8988T (cell line): ENCODE results near the gene ZSCAN21.

Source experiments
- DNase-seq: peaks from one replicate; pipeline ENCODE4 v3.0.0; 2011

The ZSCAN21 gene

GRCh38 chr7:100101016-100101862, 51.7 kb downstream of the ZSCAN21 start, which contains the start of the genes AP4M1 and MCM7:
TSS of gene AP4M1 (plus strand) at chr7:100101643. CDS start at chr7:100101715, 72 bp downstream.
TSS of gene MCM7 (minus strand) at chr7:100101397. CDS start at chr7:100101294, 103 bp downstream.
- DNase-seq, result peak; percentile 90

DNA sequence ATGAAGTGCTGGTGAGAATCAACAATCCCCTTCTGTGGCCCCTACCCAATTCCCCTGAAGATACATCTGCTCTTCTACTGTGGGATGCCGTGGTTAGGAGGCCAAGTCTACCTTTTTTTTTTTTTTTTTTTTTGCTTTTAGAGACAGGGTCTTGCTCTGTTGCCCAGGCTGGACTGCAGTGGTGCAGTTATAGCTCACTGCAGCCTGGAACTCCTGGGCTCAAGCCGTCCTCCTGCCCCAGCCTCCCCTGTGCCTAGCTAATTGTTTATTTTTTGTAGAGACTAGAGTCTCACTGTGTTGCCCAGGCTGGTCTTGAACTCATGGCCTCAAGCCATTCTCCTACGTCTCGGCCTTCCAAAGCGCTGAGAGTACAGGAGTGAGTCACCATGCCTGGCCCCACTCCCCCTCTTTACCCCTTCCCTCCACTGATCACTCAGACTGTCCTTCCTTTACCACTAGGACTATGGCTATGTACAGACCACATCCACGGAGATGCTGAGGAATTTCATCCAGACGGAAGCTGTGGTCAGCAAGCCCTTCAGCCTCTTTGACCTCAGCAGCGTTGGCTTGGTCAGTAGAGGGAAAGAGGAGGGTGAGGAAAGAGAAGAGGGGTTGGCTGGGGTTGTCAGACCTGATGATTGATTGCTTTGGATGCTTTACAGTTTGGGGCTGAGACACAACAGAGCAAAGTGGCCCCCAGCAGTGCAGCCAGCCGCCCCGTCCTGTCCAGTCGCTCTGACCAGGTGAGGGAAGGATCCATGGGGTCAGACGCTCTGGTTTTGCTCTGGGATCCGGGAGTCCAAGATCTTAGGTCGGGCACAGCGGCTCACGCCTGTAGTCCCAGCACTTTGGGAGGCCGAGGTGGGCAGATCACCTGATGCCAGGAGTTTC, 53.6 kb downstream of the ZSCAN21 start:
- no peak for DNase-seq

DNA sequence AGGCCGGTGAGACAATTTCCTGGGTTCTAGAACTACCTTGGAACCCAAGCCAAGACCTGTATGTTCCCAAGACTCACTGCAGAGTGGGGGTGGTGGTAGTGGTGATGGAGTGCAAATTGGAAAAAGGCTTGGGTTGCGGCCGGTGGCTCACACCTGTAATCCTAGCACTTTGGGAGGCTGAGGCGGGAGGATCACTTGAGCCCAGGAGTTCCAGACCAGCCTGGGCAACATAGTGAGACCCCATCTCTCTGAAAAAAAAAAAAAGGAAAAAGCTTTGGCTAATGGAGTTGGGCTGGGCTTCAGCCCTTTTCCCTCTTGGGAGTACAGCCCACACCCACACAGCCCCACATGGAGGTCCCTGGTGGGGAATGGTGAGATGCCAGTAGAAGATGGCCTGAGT, 56.0 kb downstream of the ZSCAN21 start:
- DNase-seq, result no peak

DNA sequence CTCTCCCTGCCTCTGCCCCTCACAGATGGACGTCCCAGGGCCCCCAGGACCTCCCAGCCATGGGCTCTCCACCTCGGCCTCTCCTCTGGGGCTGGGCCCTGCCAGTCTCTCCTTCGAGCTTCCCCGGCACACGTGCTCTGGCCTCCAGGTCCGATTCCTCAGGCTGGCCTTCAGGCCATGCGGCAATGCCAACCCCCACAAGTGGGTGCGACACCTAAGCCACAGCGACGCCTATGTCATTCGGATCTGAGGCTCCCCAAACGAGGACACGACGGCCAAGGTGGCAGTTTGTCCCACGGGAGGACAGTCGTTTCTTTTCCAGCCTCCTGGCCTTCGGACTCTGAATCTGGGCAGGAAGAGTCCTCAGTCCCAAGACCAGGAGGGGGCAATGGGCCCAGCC, 57.1 kb downstream of the ZSCAN21 start:
- DNase-seq, result no peak

- no peak for DNase-seq
These were observed 57.7 kb downstream of the ZSCAN21 start for GRCh38 chr7:100107125-100107737.

DNA sequence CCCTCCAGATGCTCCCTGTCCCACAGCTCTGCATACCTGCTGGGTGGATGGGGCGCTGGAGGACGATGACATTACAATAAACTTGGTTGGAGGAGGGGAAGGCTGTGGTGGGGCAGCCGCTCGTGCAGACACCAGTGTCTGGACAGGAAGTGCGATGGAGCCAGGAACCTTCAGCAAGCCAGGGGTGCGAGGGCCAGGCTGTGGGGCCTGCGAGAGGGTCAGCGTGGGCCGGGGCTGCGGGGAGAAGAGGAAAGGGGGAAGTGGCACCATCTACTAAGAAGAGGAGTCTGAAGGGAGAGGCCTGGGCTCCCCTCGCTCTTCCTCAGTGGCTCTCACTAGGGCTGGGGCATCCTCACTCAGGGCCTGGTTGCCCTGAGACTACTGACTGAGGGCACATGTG, 58.3 kb downstream of the ZSCAN21 start:
- no peak for DNase-seq

DNA sequence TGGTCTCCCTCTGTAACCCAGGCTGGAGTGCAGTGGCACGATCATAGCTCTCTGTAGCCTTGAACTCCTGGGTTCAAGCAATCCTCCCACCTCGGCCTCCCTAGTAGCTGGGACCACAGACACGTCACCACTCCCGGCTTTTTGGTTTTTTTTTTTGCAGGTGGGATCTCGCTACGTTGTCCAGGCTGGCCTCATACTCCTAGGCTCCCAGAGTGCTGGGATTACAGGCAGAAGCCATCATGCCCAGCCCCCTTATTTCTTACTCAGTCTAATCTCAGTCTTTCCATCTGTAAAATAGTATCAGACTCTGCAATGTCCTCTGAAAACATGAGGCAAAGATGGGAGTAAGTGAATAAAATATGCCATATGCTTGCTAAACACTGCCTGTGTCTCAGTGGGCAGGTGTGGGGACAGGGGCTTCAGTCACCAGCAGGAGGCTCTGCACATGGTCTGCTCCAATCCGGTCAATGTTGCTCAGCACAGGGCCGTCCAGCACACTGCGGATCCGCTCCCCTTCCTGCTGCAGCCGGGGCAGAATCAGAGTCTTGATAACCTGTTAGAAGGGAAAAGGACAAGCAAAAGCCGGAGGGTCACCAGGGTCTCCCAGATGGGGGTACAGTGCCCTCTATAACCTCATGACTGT, 60.1 kb downstream of the ZSCAN21 start:
- no peak for DNase-seq

DNA sequence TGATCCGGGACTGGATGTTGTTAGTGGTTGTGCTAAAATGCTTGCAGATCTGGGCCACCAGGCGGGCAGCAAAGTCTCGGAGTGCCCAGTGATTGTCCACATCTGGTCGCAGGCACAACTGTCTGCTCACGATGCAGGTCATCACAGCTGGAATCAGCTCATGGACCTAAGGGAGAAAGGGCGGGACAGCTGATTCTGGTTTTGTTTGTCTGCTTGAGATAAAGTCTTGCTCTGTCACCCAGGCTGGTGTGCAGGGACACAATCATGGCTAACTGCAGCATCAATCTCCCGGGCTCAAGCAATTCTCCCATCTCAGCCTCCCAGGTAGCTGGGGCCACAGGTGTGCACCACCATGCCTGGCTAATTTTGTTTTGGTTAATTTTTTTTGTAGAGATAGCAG, 61.6 kb downstream of the ZSCAN21 start:
- DNase-seq, result no peak

DNA sequence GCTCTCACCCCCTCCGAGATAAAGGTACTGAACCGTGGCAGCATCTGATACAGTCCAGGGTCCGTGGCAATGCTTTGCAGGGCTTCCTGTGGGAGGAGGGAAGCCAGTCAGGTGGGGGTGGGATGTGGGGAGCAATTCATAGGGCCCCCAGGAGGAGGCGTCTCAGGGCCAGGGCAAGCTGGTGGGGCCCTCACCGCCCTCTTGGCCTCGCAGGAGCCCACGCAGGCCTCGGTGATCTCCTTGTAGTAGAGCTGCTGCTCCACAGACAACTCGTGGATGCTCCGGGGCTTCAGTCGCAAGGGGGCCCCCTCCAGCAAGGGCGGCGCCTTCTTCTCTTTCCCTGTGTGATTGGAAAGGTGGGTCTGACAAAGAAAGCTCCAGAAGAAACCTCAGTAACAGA, 62.3 kb downstream of the ZSCAN21 start:
- DNase-seq, result no peak
